Fibroblast of peridontal ligament (primary cell): ENCODE data around the gene BUD31.
"Not testable (repeated sequence)": the region's sequence is repeated elsewhere in the genome, so short reads cannot be mapped to it uniquely, and the experiment has no call there.

ENCODE experiments used
- DNase-seq: peaks from one replicate; pipeline ENCODE4 v3.0.0-alpha.2; 2010; ENCODE audit errors: extremely low read depth

Gene BUD31

DNA sequence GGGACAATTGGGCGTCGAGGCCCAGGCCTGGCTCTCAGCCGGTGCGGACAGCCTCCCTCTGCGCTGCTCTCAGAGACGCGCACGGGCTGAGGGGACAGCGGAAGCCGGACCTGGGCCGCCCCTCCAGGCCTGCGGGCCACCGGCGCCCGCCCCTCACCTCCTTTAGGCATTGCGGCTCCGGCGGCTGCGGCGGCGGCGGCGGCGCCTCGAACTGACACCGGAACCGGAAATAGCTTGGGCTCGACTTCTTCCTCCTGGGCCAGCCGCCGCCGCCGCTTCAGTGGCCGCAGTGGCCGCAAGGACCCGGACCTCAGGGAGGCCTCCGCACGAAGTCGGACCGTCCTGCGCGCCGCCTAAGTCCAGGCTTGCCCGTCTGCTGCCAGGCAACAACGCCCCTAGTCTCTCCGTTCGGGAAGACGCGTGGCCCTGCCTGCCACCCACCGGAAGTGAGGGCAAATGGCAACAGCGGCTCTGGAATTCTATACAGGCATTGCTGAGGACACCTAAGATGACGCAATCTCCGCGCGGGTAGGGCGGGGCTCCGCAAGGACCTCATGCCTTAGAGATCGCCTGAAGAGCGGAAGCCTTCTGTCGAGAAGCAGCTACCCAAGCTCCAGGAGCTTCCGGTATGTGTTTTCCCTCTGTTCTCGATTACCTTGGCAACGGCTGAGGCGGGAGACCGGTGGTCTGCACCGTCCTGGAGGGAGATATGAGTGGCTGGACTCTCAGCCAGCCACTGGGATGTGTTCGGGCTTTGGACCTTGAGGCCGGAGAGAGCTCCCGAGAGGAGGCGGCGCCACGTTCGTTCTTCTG lies at the start of gene BUD31, which contains the start of gene PDAP1:
BUD31 (plus strand) TSS at position 591 of the 813 bp plus-strand sequence. CDS start 2,124 bp downstream, outside the sequence.
PDAP1 (minus strand) TSS at position 219 of the 813 bp plus-strand sequence; CDS start at position 170, 49 bp downstream.
- peak; percentile 94 for DNase-seq

DNA sequence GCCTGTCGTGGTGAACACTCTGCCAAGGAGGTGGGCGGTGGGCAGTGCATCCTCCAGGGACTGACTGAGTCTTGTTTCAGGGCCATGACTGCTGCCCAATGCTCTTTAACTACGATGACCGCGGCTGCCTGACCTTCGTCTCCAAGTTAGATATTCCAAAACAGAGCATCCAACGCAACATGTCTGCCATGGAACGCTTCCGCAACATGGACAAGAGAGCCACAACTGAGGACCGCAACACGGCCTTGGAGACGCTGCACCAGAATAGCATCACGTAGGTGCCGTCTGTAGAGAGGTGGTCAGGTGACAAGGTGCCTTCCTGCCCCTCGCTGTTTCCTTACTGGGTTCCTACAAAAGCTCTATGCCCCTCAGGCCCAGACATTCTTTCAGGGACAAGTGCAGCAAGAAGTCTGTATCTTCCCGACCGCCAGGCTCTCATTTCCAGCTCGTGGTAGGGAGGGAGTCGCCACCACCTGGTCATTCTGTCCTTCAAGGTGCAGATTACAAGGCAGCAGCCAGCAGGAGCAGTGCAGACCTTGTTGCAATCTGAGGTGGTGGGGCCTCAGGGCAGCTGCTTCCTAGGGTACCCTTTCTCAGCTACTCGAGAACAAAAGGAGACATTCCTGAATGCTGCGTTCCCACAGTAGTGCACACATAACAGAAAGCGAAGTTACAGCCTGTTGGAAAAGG lies 49.2 kb upstream of the BUD31 start:
- no peak for DNase-seq

DNA sequence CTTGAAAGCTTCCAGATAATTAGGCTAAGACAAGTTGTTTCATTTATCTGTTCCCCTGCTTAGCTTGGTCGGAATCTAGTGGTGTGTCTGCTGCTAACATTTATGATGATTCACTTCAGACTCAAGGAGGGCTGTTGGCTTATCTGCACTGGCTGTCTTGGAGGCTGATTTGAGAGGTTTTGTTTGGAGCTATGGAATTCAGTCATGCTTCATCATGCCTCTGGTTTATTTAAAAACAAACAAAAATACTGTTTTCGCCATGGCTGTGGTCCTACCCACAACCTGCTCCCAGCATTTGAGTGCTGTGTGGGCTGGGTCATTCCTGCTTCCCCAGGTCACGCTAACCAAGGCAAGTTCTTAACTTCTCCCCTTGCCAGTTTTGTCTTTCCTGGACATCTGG lies 46.0 kb upstream of the BUD31 start:
- peak; percentile 96 for DNase-seq

DNA sequence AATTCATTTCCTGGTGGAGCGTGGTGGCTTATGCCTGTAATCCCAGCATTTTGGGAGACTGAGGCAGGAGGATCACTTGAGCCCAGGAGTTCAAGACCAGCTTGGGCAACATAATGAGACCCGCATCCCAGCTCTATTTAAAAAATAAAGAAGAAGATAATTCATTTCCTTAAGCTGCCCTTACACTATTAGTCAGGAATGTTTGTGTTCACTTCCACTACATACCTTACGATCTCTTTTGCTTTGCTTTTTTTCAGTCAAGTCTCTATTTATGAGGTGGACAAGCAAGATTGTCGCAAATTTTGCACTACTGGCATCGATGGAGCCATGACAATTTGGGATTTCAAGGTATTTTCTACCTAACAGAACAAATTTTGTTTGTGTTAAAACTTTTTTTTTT lies 45.5 kb upstream of the BUD31 start:
- peak; percentile 20 for DNase-seq

DNA sequence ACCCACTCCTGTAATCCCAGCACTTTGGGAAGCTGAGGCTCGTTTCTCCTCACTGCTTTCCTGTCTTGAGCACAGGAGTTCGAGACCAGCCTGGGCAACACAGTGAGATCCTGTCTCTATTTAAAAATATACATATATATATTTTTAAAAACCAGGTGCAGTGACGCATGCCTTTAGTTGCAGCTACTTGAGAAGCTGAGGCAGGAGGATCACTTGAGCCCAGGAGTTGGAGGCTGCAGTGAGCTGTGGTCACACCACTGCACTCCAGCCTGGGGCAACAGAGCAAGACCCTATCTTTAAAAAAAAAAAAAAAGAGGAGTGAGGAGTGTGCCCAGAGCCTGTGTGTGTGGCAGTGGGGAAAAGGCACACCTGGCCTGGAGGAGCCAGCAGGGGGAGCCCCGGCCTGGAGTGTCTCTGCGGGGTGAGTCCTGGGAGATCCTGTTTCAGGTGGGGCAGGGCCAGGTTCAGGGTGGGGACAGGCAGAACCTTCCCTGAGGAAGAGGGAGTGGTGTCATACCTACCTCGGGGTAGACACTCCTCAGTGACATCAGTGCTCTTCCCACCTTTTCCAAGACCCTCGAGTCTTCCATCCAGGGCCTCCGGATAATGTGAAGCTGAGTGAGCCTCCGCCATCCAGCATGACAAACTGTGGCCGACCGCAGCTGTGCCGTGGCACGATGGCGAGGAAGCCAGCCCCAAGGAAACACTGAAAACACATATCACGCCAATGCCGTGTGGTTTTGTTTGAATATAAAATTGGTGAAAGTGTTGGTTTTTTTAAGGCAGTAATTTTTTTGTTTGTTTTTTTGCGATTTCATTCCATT lies 43.2 kb upstream of the BUD31 start:
- no peak for DNase-seq

DNA sequence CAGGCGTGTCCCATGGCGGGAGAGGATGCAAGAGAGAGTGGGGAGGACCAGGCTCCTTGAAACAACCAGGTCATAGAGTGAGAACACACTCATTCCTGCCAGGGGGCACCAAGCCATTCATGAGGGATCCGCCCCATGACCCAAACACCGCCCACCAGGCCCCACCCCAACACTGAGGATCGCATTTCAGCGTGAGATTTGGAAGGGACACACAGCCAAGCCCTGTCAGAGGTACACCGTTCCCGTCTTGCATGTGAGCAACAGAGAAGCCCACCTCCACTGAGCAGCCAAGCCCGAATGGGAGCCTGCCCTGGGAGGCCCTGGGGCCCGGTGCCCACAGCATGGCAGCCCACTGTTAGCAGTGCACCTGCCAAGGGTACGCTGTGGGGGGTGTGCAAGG lies 42.1 kb upstream of the BUD31 start:
- DNase-seq, result no peak

DNA sequence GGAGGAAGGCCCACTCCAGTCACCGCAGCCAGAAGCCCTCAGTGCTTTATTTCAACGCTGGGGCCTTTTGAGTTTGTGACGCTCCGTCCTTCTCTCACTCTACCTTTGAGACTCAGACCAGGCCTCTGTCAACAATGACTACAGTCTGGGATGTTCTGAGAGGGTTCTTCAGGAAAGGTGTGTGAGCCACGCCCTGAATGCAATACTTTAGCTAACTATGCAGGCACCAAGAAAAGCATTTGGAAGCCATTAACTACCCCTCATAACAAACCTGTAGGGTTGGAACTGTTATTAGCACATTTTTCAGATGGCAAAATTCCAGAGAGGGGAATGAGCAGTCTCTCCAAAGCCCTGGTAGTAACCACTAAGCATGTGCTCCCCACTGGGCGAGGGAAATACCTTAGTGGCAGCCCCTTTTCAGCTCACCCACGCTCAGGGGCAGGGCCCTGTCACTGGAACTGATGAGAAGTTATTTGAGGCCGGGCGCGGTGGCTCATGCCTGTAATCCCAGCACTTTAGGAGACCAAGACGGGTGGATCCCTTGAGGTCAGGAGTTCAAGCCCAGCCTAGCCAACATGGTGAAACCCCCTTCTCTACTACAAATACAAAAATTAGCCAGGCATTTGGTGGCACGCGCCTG lies 39.9 kb upstream of the BUD31 start:
- no peak for DNase-seq

DNA sequence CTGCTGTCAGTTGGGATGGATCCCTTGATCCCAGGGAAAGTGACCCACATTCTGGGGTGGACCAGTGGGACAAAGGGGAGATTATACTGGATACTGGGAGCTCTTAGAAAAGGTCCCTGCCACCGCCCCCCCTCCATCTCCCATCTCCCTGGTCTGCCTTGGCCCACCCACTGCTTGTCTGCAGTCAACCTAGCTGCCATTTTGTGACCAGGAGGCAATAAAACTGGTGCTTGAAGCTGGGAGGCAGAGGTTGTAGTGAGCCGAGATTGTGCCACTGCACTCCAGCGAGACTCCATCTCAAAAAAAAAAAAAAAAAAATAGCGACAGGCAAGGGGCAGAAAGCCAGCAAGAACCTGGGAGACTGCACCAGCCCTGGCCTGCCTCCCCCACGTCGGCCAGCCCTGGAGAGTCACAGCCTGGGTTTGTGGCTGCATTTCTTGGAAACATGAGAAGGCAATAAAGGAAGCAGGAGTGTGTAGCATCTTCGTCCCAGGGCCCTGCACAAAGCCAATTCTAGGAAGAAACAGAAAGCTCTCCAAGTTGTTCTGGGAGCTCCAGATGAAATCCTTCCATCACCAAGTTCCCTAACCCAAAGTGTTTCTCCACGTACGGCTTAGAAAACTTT lies 38.9 kb upstream of the BUD31 start:
- peak; percentile 46 for DNase-seq

DNA sequence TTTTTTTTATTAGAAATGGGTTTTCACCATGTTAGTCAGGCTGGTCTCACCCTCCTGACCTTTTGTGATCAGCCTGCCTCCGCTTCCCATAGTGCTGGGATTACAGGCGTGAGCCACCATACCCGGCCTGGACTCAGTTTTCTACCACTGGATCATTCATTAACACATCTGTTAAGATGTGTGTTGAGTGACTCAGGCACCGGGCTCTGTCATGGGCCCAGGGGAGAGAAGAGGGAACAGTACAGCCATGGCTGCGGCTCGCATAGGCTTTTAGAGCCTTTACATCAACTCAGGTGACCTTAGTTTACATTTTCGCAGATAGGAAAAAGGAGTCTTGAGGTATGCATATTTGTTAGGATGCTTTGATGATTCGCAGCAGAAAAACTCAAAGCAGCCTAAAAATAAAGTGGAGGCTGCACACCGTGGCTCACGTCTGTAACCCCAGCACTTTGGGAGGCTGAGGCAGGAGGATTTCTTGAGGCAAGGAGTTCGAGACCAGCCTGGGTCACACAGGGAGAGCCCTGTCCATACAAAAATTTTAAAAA lies 37.3 kb upstream of the BUD31 start:
- no peak for DNase-seq

DNA sequence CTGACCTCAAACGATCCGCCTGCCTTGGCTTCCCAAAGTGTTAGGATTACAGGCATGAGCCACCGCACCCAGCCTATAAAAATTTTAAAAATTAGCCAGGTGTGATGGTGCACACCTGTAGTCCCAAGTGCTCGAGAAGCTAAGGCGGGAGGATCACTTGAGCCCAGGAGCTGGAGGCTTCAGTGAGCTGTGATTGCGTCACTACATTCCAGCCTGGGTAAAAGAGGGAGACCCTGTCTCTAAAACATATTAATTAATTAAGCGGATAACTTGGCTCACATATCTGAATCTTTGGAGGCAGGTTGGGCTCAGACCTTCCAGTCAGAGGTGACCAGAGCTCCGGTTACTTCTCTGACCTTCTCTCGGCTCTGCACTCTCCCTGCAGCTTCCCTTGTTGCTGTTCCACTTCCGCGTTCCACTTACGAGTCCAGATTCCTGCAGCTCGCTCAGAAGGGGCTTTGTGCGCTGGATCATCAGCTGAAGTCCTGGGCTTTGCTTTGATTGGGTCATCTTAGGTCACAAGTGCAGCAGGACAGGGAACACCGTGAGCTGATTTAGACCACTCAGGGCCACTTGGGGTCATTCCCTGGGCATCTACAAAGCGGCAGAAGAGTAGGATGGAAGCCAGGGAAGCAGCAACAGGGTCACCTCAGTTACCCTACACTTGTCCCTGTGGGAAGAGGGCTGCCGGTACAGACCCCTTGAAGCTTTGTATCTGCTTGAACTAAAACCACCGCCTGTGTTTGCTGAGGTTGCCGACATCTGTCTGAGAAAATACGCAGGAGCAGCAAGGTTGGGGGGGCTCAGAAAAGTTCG lies 36.3 kb upstream of the BUD31 start:
- DNase-seq, result no peak

DNA sequence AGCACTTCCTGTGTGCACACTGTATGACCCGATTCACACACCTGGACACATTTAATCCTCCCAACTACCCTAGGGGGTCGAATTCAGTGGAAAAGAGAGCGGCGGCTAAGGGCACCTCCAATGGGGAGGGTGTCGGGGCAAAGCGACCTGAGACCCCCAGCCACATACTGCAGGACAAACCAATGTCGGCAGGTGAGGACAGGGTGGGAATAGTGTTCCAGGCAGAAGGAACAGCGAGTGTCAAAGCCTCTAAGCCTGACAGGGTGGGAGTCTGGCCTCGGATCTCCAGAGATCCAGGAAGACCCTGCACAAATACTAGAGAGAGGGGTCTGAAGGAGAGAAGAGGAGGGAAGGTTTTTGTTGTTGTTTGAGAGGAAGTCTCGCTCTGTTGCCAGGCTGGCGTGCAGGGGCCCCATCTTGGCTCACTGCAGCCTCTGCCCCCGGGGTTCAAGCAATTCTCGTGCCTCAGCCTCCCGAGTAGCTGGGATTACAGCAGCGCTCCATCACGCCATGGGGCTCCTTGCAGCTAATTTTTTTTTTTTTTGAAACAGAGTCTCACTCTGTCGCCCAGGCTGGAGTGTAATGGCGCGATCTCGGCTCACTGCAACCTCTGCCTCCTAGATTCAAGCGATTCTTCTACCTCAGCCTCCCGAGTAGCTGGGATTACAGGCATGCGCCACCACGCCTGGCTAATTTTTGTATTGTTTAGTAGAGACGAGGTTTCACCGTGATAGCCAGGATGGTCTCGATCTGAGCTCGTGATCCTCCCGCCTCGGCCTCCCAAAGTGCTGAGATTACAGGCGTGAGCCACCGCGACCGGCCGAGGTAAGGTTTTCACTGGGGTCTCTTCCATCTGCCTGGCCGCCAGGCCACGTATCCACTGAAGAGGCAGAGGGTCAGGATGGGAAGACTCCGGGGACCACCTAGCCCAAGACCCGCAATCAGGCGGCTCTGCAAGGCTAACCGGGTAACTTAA lies 35.4 kb upstream of the BUD31 start:
- no peak for DNase-seq

DNA sequence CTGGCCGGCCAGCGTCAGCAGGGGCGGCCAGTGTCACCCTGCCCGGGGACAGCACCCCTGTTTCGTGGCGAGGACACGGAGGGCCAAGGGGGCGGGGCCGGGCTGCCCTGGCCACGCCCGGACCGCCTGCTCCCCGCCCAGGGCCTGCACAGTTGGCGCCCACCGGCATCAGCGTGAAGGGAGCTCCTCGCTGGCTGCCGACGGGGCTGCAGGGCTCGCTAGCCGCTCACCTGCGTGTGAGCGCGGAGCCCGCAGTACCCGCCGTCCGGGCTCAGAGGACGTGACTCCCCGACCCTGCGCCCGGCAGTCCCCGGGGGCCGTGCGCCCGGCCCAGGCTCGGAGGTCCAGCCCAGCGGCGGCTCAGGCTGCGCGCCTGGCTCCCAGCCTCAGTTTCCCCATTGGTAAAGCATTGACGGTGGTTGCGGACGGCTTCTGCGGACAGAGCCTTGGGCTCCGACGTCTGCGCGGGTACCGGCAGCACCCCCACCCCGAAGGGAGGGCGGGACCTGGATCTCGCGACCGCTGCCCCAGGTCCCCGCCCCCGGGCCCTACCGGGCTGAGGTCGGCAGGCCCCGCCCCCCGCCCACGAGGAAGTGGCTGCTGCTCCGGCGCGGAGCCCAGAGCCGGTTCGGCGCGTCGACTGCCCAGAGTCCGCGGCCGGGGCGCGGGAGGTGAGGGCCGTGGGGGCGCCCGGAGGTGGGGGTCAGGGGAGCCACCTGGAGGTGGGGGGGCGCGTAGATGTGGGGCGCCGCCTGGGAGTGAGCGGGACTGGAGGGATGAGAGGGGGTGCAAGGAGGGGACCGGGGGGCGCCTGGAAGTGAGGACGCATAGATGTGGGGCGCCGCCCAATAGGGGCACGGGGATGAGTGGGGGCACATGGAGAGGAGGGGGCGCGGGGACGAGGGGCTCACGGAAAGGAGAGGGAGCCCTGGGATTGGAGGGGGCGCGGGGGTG lies 34.4 kb upstream of the BUD31 start, which contains the start of gene ARPC1B:
ARPC1B (plus strand) TSS at position 620 of the 954 bp plus-strand sequence. CDS start 10,985 bp downstream, outside the sequence.
- peak; percentile 46 for DNase-seq

DNA sequence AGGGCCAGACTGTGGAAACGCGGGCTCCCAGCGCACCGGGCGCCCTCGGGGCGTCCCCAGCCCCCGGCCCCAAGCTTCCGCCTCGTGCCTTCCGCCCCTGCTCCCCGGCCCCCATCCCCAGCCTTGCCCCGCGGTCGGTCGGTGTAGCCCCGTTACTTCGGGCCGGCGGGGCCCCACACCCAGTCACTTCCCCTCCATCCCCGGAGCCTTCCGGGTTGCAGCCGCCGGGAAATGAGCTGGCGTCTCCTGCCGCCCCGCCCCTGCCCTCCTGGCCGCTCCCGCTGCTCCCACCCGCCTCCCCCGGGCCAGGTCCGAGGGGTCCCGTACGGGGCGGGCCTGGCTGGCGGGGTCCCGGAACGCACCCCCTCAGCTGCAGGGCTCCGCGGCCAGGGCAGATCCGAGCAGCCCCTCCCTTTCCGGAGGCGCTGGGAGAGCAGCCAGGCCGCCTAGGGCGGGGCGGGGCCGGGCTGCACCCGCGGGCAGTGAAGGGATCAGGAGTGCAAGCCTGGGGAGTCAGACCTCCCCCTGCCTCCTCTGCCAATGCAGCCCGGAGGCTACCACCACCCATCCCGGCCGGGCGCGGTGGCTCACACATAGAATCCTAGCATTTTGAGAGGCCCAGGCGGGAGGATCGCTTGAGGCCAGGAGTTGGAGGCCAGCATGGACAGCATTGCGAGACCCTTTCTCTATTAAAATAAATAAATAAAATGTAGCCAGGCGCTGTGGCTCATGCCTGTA lies 33.5 kb upstream of the BUD31 start:
- DNase-seq, result peak; percentile 55

DNA sequence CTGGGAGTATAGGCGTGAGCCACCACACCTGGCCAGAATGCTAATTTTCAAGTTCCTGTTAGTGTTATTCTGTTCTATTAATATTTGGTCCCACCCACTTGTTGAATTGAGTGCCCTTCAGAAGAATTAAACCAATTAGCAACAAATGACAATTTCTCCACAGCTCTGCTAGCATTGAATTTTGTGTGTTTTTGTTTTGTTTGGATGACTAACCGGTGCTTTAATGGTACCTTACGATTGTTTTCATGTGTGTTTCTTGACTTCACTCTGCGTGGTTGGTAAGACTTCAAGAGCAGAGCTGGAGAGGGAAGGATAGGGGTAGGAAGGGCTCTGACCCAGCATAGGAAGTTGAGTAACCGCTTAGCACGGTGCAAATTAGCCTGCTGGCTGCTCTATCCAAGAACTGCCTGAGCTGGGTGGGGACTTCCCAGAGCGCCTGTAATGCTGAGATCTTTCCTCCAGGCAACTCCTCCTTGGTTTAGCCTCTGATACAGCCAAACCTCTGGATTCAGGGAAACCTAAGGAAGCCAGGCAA lies 29.7 kb upstream of the BUD31 start:
- peak; percentile 95 for DNase-seq

DNA sequence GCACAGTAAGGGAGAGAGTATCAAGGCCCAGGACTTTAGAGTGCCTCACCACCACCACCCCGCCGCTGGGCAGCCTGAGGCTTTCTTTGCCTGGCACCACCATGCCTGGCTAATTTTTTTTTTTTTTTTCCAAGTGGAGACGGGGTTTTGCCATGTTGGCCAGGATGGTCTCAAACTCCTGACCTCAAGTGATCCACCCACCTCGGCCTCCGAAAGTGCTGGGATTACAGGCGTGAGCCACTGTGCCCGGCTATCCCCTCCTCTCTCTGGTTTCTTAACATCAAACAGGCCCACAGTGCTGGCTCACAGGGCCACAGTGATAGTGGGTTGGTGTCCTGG lies 29.1 kb upstream of the BUD31 start:
- not testable (repeated sequence) for DNase-seq

DNA sequence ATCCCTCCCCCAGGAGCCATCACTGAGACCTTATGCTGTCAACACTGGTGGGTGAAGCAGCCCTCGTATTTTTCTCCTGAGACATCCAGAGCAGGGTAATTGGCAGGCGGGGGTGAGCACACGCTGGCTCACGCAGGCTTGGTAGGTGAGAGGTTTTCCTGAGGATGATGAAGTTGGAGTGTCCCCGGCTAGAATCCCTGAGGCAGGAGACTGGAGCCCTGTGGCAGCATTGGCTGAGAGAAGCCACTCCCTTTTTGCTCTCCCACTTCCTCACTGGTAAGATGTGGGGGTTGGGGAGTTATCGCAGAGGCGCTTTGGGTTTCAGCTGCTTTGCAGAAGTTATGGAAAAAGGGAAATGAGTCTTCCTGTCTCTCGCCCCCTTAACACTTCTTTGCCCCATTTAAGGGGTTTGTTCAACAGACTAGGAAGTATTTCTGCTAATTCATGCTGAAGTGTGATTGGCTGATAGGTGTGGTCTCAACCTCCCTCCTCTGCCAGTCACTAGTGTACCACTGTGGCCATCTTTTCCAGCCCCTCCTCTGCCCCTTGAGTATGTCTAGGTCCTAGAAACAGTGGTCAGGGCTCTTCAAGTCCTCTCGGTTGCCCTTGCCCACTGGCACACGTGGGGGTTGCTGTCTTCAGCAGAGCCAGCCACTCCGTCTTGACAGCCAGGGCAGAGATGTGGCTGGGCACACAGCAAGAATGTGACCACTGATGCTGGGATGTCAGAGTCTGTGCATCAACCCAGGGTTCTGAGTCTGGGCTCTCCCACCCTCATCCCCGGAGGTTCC lies 28.5 kb upstream of the BUD31 start:
- DNase-seq, result peak; percentile 49
